NCI-H82 treated with DMSO at 0.1 percent for 48 hours (cell line): ENCODE data around the gene PEA15.

ENCODE experiments used
- DNase-seq: peaks from one replicate; lab custom pipeline; 2025; ENCODE audit not compliant: unreplicated experiment; lab: John Stamatoyannopoulos, UW

The PEA15 gene, protein sequence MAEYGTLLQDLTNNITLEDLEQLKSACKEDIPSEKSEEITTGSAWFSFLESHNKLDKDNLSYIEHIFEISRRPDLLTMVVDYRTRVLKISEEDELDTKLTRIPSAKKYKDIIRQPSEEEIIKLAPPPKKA

DNA sequence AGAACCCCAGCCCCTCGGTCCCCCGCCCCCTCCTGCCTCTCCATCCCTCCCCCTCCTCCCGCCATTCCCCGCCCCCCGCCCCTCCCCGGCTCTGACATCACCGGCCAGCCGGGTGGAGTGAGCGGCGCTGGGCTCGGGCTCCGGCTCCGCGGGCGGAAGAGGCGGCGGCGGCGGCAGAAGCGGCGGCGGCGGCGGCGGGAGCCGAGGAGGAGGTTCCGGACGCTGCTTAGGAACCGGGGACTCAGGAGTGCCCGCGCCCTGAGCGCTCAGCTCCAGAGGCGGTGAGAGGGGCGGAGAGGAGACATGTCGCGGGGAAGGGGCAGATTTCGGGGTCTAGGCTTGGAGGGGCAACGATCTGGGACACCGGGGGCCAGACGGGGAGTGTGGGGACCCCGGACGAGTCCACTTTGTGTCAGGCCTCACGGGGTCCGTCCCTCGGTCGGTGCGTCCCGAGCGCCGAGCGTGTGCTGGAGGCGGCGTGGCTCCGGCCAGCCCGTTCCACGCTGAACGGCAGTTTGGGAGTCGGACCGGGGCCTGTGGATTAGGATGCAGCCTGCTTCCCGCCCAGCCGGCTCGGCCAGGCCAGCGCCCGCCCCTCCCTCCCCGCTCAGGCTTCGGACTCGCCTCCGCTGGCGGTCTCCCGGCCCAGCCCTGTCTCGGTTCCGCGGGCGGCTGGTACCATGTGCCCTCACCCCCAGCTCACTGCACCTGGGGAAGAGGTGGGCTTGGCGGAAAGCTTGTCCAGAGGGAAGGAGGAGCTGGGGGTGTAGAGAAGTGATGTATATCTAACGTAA is at the start of gene PEA15:
Gene PEA15 (plus strand): TSS at position 143 of the 794 bp plus-strand sequence. CDS start 6,161 bp downstream, outside the sequence.
- DNase-seq = peak; percentile 36

DNA sequence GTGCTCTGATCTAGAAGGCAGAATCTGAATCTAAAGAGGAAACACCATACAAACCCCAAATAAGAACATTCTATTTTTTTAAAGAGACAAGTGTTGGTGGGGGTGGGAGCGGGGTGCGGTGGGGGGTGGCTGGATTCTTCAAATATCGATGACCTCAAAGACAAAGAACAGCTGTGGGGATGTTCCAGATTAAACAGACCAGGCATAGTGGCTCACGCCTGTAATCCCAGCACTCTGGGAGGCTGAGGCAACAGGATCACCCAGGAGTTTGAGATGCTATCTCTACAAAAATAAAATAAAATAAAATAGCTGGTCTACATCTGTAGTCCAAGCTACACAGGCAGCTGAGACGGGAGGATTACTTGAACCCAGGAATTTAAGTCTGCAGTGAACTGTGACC is 48.8 kb upstream of the PEA15 start:
- no peak for DNase-seq

DNA sequence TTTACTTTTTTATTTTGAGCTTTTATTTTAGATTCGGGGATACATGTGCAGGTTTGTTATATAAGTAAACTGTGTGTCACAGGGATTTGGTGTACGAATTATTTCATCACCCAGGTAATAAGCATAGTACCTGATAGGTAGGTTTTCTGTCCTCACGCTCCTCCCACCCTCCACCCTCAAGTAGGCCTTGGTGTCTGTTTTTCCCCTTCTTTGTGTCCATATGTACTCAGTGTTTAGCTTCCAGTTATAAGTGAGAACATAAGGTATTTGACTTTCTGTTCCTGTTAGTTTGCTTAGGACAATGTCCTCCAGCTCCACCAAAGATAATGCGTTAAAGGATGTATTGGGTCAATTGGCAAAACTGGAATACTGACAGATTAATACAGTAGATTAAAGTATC is 48.0 kb upstream of the PEA15 start:
- no peak for DNase-seq

DNA sequence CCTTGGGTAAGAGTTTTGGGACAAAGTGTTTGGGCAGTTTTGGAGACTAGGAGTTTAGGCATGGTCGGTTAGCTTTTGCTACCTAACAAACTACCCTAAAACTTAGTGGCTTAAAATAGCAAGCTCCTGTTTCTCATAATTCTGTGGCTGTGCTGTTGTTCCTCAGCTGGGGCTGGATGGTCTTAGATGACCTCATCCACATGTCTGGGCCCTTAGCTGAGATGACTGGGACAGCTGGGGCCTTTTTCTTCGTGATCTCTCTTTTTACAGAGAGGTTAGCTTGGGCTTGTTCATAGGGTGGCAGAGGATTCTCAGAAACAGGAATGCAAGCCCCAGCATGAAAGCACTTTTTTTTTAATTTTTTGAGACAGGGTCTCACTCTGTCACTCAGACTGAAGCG is 47.2 kb upstream of the PEA15 start:
- DNase-seq = no peak

DNA sequence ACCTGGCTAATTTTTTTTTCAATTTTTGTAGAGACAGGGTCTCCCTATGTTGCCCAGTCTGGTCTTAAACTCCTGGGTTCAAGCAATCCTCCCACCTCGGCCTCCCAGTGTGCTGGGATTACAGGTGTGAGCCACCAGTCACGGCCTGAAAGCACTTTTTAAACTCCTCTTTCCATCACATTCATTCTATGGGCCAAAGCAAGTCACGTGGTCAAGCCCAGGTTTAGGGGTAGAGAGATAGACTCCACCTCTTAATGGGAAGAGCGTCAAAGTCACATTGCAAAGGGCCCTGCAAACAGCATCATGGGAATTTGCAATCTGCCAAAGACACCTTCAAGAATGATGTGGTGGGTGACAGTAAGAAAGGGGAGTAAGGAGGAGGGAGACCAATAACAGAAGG is 46.6 kb upstream of the PEA15 start:
- DNase-seq = no peak

DNA sequence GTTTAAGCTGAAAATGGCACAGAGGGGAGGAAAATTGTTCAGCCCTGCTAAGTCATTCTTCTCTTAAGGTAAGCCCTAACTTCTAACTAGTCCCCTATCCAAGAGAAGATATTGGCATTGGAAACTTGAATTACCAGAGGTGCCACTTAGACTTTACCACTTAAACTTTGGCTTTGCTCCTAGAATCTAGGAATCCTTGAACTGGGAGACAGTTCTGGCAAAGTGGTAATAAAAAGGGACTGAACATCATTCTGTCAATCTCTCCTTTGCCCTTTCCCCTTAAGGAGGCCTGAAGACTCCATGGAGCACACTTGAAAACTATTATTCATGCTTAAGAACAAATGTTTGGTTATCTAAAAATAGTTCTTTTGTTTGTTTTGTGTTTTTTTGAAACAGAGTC is 45.3 kb upstream of the PEA15 start:
- no peak for DNase-seq

DNA sequence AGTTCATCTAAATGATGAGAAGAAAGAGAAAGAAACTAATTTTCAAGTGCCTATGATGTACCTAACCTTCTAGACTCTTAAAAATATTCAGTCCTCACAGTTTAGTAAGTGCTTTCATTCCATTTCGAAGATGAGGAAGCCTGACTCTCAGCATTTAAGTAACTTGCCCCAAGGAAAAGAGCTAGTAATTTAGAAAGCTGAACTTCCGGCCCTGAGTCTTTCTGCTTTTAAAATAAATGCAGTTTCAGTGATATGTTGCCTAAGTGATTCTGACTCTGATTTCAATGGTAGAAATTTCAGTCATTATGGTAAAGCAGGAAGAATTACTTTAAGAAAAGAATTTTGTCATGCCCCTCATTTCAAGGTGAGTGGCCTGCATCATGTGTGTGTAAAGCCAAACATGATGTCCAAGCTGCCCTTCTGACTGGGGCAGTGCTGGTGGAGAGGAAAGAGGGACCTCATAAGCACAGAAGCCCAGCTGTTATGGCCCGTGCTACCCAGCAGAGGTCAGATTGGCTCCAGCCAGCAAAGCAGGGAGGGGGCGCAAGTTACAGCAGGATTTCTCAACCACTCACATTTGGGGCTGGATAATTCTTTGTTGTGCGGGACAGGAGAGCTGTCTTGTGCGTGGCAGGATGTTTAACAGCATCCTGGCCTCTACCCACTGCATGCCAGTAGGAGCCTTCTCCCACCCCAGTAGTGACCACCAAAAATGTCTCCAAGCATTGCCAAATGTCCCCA is 43.0 kb upstream of the PEA15 start:
- DNase-seq = no peak

DNA sequence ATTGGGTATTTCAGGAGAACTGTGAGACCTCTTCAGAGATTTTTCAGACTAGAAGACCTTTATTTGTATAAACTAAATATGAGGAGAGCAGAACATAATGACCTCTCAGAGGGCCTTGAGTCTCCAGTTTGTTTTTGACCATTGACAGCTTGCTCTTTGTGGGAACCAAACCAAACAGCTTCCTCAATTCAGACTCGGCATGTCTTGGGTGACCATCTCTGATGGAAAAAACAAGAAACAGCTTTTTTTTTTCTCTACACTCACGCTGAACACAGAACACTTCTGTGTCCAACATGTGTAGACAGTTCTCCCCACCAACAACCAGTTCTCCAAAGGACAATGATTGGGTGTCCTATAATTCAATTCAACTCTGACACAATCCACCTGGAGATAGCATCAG is 42.3 kb upstream of the PEA15 start:
- DNase-seq = no peak

DNA sequence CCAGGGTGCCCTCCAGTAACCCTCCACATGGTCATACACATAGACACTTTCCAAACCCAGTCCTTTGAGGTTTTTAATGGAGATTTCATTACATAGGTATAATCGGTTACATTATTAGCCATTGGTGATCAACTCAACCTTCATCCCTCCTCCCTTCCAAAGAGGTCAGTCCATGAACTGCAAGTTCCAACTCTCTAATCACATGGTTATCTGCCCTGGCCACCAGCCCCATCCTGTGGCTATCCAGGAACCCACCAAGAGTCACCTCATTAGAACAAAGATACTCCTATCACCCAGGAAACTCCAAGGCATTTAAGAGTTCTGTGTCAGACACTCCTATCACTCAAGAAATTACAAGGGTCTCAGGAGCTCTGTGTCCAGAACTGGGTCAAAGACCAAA is 41.6 kb upstream of the PEA15 start:
- DNase-seq = no peak

DNA sequence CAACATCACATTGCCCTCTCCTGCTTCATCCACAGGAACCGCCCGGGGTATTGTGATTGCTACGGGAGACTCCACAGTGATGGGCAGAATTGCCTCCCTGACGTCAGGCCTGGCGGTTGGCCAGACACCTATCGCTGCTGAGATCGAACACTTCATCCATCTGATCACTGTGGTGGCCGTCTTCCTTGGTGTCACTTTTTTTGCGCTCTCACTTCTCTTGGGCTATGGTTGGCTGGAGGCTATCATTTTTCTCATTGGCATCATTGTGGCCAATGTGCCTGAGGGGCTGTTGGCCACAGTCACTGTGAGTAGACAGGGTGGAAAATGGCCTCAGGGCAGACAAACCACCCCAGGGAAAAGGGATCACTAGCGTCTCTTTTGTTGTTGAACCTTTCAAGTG is 41.1 kb upstream of the PEA15 start:
- DNase-seq = no peak

DNA sequence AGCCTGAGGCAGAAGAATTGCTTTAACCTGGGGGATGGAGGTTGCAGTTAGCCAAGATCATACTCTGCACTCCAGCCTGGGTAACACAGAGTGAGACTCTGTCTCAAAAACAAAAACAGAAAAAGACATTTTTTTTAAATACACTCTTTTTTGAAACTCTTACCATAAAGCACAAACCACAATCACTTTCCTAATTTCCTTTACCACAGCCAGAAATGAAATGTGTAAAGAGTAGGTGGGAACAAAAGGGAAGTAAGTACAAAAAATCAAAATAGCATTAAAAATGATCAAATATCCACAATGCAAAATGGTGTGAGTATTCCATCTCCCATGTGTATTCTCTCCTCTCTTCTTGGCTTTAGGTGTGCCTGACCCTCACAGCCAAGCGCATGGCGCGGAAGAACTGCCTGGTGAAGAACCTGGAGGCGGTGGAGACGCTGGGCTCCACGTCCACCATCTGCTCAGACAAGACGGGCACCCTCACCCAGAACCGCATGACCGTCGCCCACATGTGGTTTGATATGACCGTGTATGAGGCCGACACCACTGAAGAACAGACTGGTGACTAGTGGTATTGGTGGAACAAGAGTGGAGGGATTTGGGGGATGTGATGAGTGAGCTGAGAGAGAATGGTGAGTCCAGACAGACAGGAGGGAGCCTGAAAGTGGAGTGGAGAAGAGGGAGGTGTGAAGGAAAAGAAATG is 38.9 kb upstream of the PEA15 start:
- no peak for DNase-seq

DNA sequence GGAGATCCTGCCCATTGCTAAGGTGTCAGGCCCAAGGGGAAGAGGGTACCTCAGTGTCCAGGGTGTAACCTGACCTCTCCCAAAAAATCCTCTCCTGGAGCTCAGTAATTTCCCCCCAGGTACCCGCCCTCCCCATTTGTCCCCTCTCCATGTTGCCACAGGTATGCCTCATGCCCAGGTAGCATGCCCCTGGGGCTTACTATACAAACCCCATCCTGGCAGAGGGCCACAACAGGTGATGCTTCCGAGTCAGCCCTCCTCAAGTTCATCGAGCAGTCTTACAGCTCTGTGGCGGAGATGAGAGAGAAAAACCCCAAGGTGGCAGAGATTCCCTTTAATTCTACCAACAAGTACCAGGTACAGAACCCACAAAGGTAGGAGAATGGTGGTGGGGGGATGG is 38.1 kb upstream of the PEA15 start:
- no peak for DNase-seq

DNA sequence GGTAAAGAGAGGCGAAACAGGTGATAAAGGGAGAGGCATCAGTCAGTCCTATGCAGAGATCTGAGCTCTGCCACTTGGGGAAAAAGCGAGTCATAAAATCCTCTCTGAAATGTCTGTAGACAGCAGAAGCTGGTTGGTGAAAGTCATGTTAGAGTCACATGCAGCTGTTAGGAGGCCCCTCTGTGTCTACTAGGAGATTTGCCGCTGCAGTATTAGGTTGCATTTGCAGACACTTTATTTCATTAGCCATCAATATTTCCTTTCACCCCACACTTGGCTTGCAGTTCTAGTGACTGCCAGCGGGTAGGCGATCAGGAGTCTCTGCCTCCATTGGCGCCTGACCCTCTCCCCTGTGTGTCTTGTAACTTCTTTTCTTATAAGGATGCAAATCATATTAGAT is 37.6 kb upstream of the PEA15 start:
- no peak for DNase-seq

DNA sequence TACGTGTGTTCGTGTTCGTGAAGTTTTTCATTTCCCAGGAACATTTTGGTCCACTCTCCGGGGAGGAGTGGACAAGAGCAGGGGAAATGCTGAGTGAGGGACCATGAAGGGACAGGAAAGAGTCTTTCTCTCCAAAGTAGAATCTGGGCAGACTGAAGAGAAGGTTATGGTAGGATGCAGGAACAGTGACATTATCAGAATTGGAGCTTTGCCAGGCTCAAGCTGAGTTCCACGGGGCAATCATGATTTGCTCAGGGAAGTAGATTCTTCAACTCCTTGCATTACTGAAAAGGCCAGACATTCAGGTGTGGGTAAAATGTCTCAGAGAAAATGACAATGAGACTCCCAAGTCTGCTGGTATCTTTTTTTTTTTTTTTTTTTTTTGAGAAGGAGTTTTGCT is 37.2 kb upstream of the PEA15 start:
- DNase-seq = no peak

DNA sequence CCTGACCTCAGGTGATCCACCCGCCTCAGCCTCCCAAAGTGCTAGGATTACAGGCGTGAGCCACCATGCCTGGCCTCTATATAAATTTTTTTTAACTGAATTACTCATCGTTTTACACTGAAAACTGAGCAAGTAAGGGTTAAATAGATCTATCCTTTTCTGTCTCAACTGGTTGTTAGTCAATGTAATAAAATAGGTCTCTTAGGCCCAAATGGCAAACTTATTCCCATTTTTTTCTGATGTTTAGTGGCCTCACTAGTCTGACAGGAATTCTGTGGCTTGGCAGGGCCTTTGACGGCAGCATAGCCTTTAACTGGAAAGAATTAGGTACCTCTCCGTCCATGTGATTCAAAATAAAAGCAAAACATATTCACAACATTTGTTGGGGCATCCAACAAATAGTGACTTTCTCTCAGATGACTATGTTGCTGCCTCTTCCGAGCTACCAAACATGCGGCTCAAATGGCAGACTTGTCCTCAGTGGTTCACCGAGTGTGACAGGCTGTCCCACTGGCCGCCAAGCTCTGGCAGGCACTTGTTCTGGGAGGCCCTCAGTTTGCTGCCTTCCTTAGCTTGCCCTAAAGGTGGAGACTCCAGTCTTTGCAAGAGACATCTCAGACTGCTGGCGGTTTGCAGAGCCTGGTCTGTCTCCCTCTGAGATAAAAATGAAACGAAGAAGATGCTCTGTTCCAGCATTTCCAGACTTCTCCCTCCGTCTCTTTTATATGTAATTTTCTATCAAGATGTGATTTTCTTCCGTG is 36.4 kb upstream of the PEA15 start:
- DNase-seq = no peak

DNA sequence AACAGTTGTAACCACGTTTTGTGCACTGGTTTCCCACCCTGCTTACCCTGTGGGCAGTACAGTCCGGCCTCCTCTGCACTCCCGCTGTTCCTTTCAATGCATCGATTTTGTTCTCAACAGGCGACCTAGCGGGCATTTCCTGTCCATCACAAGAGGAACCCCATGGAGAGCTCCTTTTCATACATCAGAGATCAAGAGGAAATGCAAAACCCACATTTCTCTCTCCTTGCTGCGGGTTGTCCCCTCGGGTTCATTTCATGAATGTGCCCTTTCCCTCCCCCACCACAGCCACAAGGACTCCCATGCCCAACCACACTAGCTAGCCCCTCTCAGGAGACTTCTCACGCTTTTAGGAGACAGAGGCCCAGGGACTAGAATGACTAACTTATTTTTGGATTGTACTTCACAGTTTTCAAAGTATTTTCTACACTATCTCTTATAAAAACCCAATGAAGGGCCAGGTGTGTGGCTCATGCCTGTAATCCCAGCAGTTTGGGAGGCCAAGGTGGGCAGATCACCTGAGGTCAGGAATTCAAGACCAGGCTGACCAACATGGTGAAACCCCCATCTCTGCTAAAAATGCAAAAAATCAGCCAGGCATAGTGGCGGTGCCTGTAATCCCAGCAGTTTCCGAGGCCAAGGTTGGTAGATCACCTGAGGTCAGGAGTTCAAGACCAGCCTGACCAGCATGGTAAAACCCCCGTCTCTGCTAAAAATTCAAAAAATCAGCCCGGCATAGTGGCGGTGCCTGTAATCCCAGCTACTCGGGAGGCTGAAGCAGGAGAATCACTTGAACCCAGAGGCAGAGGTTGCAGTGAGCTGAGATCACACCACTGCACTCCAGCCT is 35.4 kb upstream of the PEA15 start:
- no peak for DNase-seq

DNA sequence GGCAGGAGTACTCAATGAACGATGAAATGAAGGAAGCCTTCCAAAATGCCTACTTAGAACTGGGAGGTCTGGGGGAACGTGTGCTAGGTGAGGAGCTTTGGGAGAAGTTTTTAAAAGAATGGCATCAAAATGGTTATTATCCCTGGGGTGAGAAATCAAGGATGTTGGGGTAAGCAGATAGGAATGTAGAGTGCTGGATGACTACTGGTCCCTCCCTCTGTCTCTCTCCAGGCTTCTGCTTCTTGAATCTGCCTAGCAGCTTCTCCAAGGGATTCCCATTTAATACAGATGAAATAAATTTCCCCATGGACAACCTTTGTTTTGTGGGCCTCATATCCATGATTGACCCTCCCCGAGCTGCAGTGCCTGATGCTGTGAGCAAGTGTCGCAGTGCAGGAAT is 33.8 kb upstream of the PEA15 start:
- DNase-seq = no peak

DNA sequence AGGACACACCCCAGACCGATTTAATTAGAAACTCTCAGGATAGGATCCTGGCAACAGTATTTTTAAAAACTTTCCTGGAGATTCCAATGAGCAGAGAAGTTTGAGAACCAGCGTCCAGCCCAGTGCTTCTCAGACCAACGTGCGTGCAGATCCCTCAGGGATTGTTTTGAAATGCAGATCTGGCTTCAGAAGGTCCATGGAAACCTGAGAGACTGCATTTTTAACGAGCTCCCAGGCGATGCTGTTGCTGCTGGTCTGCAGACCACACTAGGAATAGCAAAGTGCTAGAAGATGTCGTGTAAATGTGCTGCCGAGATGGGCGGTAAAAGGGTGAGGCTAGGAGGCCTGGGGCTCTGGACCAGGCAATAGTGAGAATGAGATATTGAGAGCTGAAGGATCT is 33.2 kb upstream of the PEA15 start:
- DNase-seq = no peak

DNA sequence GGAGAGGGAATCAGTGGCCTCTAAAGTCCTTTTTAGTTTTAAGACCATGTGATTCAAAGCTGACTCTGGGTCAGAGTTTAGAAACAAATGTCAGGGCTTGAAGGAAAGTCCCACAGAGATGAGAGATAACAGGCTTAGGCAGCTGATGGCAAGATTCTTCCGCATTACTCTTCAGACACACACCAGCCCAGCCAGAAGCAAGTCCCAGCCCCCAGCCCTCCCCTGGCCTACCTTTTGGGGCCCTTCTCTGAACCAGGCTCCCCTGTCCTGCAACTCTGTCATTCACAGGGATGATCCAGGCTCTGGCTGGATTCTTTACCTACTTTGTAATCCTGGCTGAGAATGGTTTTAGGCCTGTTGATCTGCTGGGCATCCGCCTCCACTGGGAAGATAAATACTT is 28.0 kb upstream of the PEA15 start:
- peak; percentile 47 for DNase-seq

DNA sequence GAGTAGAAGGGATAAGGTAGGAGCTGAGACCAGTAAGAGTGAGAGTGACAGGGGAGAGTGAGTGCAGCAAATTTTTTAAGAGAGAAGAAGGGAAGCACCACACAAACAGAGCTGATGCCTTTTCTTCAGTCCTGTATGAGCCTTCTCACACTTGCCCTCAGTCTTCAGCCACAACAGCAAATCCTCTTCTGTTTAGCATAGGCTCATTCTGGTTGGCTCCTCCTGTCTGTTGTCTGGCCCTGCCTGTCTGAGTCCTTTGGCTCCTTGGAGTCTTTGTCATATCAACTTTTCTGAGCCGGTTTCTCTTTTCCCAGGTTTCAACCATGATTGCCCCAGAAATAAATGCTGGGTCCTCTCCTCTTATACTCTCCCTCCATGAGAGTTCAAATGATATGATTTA is 27.5 kb upstream of the PEA15 start:
- DNase-seq = peak; percentile 47
